Measurements from ENCODE around the gene FAM53B.

- TF ChIP-seq POLR2AphosphoS5 (IDR thresholded peaks at IDR 0.05; ENCODE audit: low read depth, low read length) (no peak), POLR2A (IDR thresholded peaks at IDR 0.05; ENCODE audit: low read depth, low read length) (no peak), TAF1 (IDR thresholded peaks at IDR 0.05; ENCODE audit: borderline replicate concordance, low read depth, low read length) (no peak)
Observed at GRCh38 chr10:124701881-124702656, 42.1 kb downstream of the FAM53B start.

Data from GM12892 (cell line).